Adrenal gland (tissue), 12 donors: Measurements from ENCODE around the gene SLC50A1. TPM values are rescaled to one million over a fixed set of nuclear protein-coding genes. Genes with fewer than 3 reads are reported as not detected.

Experiments
- DNase-seq, 7 donors: peaks; one replicate each; pipeline ENCODE4 v3.0.0-alpha.2; 2019 to 2020
- H3K27ac ChIP-seq, 5 donors: fragments of 200-600 bp; sonication (generic) in 4 of 5; 1 replicate in 3 of 5; 2 replicates in 2 of 5; pipeline versions ENCODE4 v1.5.1 to v1.8.0; 2016 to 2020; ENCODE audit warnings: mild to moderate bottlenecking in 1 of 5
- H3K27me3 ChIP-seq: fragments of 200-600 bp; 2 replicates; pipeline ENCODE4 v1.8.0; 2021
- H3K36me3 ChIP-seq, 2 donors: fragments of 200-600 bp; replicated peaks in 1 of 2; 1 replicate in 1 of 2; 2 replicates in 1 of 2; pipeline versions ENCODE4 v1.5.1 to v1.8.0; 2018 to 2022
- H3K4me1 ChIP-seq, 2 donors: fragments of 200-600 bp; replicated peaks in 1 of 2; 1 replicate in 1 of 2; 2 replicates in 1 of 2; pipeline versions ENCODE4 v1.5.1 to v1.8.0; 2018 to 2021
- H3K4me3 ChIP-seq, 4 donors: fragments of 200-600 bp; sonication (generic) in 3 of 4; one replicate each; pipeline ENCODE4 v1.5.1; 2016 to 2018
- H3K9me3 ChIP-seq, 3 donors: fragments of 200-600 bp; sonication (generic) in 1 of 3; replicated peaks in 1 of 3; 1 replicate in 2 of 3; 2 replicates in 1 of 3; pipeline versions ENCODE4 v1.5.1 to v1.8.0; 2016 to 2021
- CTCF ChIP-seq, 6 experiments: fragments of 450-650 bp in 4 of 6; fragments of 200-600 bp in 2 of 6; sonication (generic) in 1 of 6; IDR thresholded peaks; 1 replicate in 5 of 6; 2 replicates in 1 of 6; pipeline versions ENCODE4 v1.5.1 to v1.8.0; 2016 to 2021; ENCODE audit warnings: antibody characterized with exemption in 6 of 6, mild to moderate bottlenecking in 2 of 6, moderate library complexity in 1 of 6
- POLR2A ChIP-seq, 2 donors: fragments of 450-650 bp; IDR thresholded peaks; one replicate each; pipeline ENCODE4 v1.6.1; 2017; ENCODE audit warnings: antibody characterized with exemption in 2 of 2, mild to moderate bottlenecking in 2 of 2, moderate library complexity in 1 of 2
- WGBS, 4 donors: extraction: QIAGEN DNeasy Blood & Tissue Kit in 2 of 4; methylation state at CpG; one replicate each; pipeline versions ENCODE4 v1.1.5 to v1.1.7; 2013 to 2017; 5-methylcytosine and 5-hydroxymethylcytosine counted together
- intact Hi-C, 2 donors: fragments of 100-400 bp; cut with DNase I; formaldehyde crosslinking; loops; one replicate each; pipeline versions ENCODE4 v1.14.1 to v1.15.0; 2022 to 2023
- polyA plus RNA-seq, 3 donors: library from polyadenylated mRNA; stranded (reverse); fragments of 200-250 nt in 2 of 3; fragments of 350-450 nt in 1 of 3; fragmentation: Illumina TruSeq in 1 of 3; extraction: RNeasy Lipid Tissue Mini Kit (QIAGEN cat#74804) in 1 of 3; gene quantifications; one replicate each; pipeline ENCODE4 v1.2.3, GENCODE V29; 2013 to 2014
- total RNA-seq, 9 donors: library from RNA; depleted of rRNA in 4 of 9; stranded (reverse); fragments of >200 nt in 4 of 9; fragments of 120-200 nt in 1 of 9; fragmentation: NEBNext Ultra II Directional in 1 of 9; extraction: Animal tissue kit (Norgen Biotek cat#: 25700) in 1 of 9; gene quantifications; one replicate each; pipeline versions ENCODE4 v1.1.0 to v1.2.4, GENCODE V29; 2013 to 2023
- donor health status: healthy with polysubstance abuse.
- donor health status: Bipolar disorder and iron deficiency.
- donor health status: DM: yes; HTN: yes; CAD: no.
- donor health status: DM: no; HTN: no; CAD: no.
- donor health status: DM: no; HTN: no; CAD: no.
- donor health status: DM: yes; HTN: yes; CAD: no.

Gene SLC50A1
- total and polyA plus RNA-seq, 12 donors: 31.7 to 172 (median 53.8) TPM

- H3K36me3 ChIP-seq: no peaks in the 10 kb centered on the region
- no peak overlapping the region for H3K27ac ChIP-seq
- no peak overlapping the region for H3K4me3 ChIP-seq
- peaks cover 0 to 7% of the 10 kb centered on the region in 2 donors for H3K4me1 ChIP-seq
- intact Hi-C loops: loop anchor here (2.0 to 5.0 kb wide), 2 partner anchors 36 to 75 kb away; partner anchors contain the start of gene EFNA1 (in 1 of the 2)
- no peaks in the 10 kb centered on the region for H3K27me3 ChIP-seq
- TF ChIP-seq CTCF (IDR thresholded peaks at IDR 0.05): peak; percentile 92 to 100 (median 97)
- TF ChIP-seq POLR2A (IDR thresholded peaks at IDR 0.05): no peak
- 17 to 30% (median 19%) methylated on average over 18 to 29 of the region's 29 CpGs for WGBS, 4 donors
- peak; percentile 68 to 87 (median 80) for DNase-seq
- no peaks in the 10 kb centered on the region for H3K9me3 ChIP-seq
These were observed 44.3 kb upstream of the SLC50A1 start for GRCh38 chr1:155091071-155092051.

GRCh38 chr1:155092131-155092530 lies 43.5 kb upstream of the SLC50A1 start:
- TF ChIP-seq POLR2A (IDR thresholded peaks at IDR 0.05) (no peak), CTCF (IDR thresholded peaks at IDR 0.05) (no peak)
- Histone ChIP-seq H3K27me3 (no peaks in the 10 kb centered on the region), H3K4me1 (peaks cover 0 to 5% of the 10 kb centered on the region in 2 donors), H3K9me3 (no peaks in the 10 kb centered on the region), H3K27ac (no peak overlapping the region), H3K4me3 (no peak overlapping the region), H3K36me3 (no peaks in the 10 kb centered on the region)
- intact Hi-C loops: loop anchor here (2.0 to 5.0 kb wide), 2 partner anchors 35 to 75 kb away; partner anchors contain the start of gene EFNA1 (in 1 of the 2)
- DNase-seq: no peak
- 67 to 74% (median 70%) methylated on average over 5 to 6 of the region's 6 CpGs for WGBS, 4 donors

- Histone ChIP-seq H3K27me3 (no peaks in the 10 kb centered on the region), H3K4me1 (peaks cover 0 to 5% of the 10 kb centered on the region in 2 donors), H3K9me3 (no peaks in the 10 kb centered on the region), H3K4me3 (no peak overlapping the region), H3K27ac (no peak overlapping the region), H3K36me3 (no peaks in the 10 kb centered on the region)
- DNase-seq: no peak
- intact Hi-C loops: loop anchor here (2.0 to 5.0 kb wide), 2 partner anchors 35 to 74 kb away; partner anchors contain the start of gene EFNA1 (in 1 of the 2)
- 71 to 84% (median 81%) methylated on average over 12 of the region's 12 CpGs for WGBS, 4 donors
- TF ChIP-seq CTCF (IDR thresholded peaks at IDR 0.05) (no peak), POLR2A (IDR thresholded peaks at IDR 0.05) (no peak)
These were observed 43.0 kb upstream of the SLC50A1 start for GRCh38 chr1:155092641-155093040.

GRCh38 chr1:155093911-155094621 lies 41.6 kb upstream of the SLC50A1 start:
- peak in 1 of 7 donors; percentile 37 for DNase-seq
- peaks cover 0 to 5% of the 10 kb centered on the region in 2 donors for H3K4me1 ChIP-seq

More at GRCh38 chr1:155093911-155094621, 41.6 kb upstream of the SLC50A1 start:
- intact Hi-C loops: loop anchor here (2.0 to 5.0 kb wide), 2 partner anchors 33 to 73 kb away; partner anchors contain the start of gene EFNA1 (in 1 of the 2)
- WGBS, 4 donors: 22 to 37% (median 32%) methylated on average over 10 to 13 of the region's 13 CpGs
- Histone ChIP-seq H3K27me3 (no peaks in the 10 kb centered on the region), H3K27ac (peak overlapping the region in 1 of 5 donors; percentile 31), H3K4me3 (no peak overlapping the region), H3K9me3 (no peaks in the 10 kb centered on the region), H3K36me3 (no peaks in the 10 kb centered on the region)
- no peak for TF ChIP-seq POLR2A (IDR thresholded peaks at IDR 0.05)
- TF ChIP-seq CTCF (IDR thresholded peaks at IDR 0.05): peak; percentile 9 to 47 (median 35)
